H1 (cell line): ENCODE results near the gene ASRGL1. TPM values are rescaled to one million over a fixed set of nuclear protein-coding genes. Genes with fewer than 3 reads are reported as not detected.

Experiments used
- TEAD4 ChIP-seq: IDR thresholded peaks from 2 replicates; pipeline ENCODE4 v1.6.1; 2012; ENCODE audit warnings: low read depth, low read length, inconsistent platforms, mixed read lengths
- polyA plus RNA-seq, 7 experiments: library from polyadenylated mRNA; depleted of rRNA in 3 of 7; stranded (reverse) in 5 of 7; unstranded in 2 of 7; fragments of >200 nt in 5 of 7; fragments of 200-250 nt in 2 of 7; gene quantifications; 1 replicate in 5 of 7; 2 replicates in 1 of 7; 4 replicates in 1 of 7; pipeline versions ENCODE4 v1.2.1 to v1.2.3, GENCODE V29; 2011 to 2013; ENCODE audit warnings: missing spikeins in 2 of 7, mixed read lengths in 2 of 7
- total RNA-seq: library from RNA; stranded (reverse); fragmentation: NEBNext Ultra II Directional; extraction: Animal tissue kit (Norgen Biotek cat#: 25700); gene quantifications from 2 replicates; pipeline ENCODE4 v1.2.1, GENCODE V29; 2021
- TF ChIP-seq, protein P1 (sequence below): fragments of 300-600 bp; sonication (generic); IDR thresholded peaks from 2 replicates; pipeline ENCODE4 v1.7.1; 2012; ENCODE audit warnings: low read length, moderate library complexity, mild to moderate bottlenecking, inconsistent platforms; ENCODE audit not compliant: insufficient replicate concordance

The ASRGL1 gene
- total and polyA plus RNA-seq, 2 of the 8 experiments (the other 6 are each of a cell fraction or from before 2014, with no cell fraction given), result 19.9 to 23.5 TPM

DNA sequence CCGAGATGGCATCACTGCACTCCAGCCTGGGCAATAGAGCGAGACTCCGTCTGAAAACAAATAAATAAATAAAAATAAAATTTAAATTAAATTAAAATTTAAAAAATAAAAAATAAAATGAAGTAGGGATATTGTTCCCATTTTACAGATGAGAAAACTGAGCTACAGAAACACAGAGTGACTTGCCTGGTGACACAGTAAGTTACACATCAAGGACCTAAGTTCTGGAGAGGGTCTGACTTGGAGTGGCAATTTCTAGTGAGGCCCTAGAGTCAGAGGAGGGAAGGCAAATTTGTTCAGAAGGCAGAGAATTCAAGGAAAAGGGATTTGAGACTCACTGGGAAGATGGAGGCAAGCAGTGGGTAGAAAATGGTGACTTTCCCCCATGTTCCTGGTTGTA, 83.6 kb downstream of the ASRGL1 start (continued):
- TF ChIP-seq, protein P1, sequence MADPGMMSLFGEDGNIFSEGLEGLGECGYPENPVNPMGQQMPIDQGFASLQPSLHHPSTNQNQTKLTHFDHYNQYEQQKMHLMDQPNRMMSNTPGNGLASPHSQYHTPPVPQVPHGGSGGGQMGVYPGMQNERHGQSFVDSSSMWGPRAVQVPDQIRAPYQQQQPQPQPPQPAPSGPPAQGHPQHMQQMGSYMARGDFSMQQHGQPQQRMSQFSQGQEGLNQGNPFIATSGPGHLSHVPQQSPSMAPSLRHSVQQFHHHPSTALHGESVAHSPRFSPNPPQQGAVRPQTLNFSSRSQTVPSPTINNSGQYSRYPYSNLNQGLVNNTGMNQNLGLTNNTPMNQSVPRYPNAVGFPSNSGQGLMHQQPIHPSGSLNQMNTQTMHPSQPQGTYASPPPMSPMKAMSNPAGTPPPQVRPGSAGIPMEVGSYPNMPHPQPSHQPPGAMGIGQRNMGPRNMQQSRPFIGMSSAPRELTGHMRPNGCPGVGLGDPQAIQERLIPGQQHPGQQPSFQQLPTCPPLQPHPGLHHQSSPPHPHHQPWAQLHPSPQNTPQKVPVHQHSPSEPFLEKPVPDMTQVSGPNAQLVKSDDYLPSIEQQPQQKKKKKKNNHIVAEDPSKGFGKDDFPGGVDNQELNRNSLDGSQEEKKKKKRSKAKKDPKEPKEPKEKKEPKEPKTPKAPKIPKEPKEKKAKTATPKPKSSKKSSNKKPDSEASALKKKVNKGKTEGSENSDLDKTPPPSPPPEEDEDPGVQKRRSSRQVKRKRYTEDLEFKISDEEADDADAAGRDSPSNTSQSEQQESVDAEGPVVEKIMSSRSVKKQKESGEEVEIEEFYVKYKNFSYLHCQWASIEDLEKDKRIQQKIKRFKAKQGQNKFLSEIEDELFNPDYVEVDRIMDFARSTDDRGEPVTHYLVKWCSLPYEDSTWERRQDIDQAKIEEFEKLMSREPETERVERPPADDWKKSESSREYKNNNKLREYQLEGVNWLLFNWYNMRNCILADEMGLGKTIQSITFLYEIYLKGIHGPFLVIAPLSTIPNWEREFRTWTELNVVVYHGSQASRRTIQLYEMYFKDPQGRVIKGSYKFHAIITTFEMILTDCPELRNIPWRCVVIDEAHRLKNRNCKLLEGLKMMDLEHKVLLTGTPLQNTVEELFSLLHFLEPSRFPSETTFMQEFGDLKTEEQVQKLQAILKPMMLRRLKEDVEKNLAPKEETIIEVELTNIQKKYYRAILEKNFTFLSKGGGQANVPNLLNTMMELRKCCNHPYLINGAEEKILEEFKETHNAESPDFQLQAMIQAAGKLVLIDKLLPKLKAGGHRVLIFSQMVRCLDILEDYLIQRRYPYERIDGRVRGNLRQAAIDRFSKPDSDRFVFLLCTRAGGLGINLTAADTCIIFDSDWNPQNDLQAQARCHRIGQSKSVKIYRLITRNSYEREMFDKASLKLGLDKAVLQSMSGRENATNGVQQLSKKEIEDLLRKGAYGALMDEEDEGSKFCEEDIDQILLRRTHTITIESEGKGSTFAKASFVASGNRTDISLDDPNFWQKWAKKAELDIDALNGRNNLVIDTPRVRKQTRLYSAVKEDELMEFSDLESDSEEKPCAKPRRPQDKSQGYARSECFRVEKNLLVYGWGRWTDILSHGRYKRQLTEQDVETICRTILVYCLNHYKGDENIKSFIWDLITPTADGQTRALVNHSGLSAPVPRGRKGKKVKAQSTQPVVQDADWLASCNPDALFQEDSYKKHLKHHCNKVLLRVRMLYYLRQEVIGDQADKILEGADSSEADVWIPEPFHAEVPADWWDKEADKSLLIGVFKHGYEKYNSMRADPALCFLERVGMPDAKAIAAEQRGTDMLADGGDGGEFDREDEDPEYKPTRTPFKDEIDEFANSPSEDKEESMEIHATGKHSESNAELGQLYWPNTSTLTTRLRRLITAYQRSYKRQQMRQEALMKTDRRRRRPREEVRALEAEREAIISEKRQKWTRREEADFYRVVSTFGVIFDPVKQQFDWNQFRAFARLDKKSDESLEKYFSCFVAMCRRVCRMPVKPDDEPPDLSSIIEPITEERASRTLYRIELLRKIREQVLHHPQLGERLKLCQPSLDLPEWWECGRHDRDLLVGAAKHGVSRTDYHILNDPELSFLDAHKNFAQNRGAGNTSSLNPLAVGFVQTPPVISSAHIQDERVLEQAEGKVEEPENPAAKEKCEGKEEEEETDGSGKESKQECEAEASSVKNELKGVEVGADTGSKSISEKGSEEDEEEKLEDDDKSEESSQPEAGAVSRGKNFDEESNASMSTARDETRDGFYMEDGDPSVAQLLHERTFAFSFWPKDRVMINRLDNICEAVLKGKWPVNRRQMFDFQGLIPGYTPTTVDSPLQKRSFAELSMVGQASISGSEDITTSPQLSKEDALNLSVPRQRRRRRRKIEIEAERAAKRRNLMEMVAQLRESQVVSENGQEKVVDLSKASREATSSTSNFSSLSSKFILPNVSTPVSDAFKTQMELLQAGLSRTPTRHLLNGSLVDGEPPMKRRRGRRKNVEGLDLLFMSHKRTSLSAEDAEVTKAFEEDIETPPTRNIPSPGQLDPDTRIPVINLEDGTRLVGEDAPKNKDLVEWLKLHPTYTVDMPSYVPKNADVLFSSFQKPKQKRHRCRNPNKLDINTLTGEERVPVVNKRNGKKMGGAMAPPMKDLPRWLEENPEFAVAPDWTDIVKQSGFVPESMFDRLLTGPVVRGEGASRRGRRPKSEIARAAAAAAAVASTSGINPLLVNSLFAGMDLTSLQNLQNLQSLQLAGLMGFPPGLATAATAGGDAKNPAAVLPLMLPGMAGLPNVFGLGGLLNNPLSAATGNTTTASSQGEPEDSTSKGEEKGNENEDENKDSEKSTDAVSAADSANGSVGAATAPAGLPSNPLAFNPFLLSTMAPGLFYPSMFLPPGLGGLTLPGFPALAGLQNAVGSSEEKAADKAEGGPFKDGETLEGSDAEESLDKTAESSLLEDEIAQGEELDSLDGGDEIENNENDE, result no peak
- no peak for TF ChIP-seq TEAD4
